ENCODE results near the gene WNT4. TPM values are rescaled to one million over a fixed set of nuclear protein-coding genes. Genes with fewer than 3 reads are reported as not detected.
"Not testable (repeated sequence)": the region's sequence is repeated elsewhere in the genome, so short reads cannot be mapped to it uniquely, and the experiment has no call there.

Gene WNT4
- total and polyA plus RNA-seq, 8 donors, result 0.69 to 17.6 (median 4.0) TPM

DNA sequence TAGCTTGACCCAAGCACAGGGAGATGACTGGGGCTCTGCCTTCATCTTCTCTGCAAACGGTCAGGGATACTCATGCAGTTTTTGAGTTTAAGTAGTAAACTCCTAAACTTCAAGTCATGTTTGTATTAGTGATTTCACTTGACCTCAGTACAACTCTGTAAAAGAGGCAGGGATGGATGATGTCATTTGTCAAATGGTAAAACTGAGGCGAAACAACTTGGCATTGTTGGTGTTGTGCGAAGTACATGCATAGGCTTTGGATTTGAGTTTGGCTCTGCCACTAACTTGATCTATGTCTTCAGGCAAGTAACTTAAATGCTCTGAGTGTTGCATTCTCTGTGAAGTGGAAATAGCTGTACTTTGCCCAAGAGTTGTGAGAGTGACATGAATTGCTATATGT lies 42.7 kb downstream of the WNT4 start:
- intact Hi-C loops (cut with DNase I), result no loop called here
- DNase-seq (no peak), ATAC-seq (no peak), FAIRE-seq (no peak)
- Histone ChIP-seq H3K4me1 (no peaks in the 10 kb centered on the region), H3K4me3 (no peak overlapping the region), H3K36me3 (peaks cover 0 to 21% (median 6%) of the 10 kb centered on the region in 3 donors), H3K9me3 (no peaks in the 10 kb centered on the region), H3K27me3 (no peaks in the 10 kb centered on the region), H3K27ac (no peak overlapping the region)
- TF ChIP-seq, protein P1, sequence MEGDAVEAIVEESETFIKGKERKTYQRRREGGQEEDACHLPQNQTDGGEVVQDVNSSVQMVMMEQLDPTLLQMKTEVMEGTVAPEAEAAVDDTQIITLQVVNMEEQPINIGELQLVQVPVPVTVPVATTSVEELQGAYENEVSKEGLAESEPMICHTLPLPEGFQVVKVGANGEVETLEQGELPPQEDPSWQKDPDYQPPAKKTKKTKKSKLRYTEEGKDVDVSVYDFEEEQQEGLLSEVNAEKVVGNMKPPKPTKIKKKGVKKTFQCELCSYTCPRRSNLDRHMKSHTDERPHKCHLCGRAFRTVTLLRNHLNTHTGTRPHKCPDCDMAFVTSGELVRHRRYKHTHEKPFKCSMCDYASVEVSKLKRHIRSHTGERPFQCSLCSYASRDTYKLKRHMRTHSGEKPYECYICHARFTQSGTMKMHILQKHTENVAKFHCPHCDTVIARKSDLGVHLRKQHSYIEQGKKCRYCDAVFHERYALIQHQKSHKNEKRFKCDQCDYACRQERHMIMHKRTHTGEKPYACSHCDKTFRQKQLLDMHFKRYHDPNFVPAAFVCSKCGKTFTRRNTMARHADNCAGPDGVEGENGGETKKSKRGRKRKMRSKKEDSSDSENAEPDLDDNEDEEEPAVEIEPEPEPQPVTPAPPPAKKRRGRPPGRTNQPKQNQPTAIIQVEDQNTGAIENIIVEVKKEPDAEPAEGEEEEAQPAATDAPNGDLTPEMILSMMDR (IDR thresholded peaks at IDR 0.05), result no peak
- WGBS, 2 donors, result 86 to 93% methylated on average over 3 of the region's 3 CpGs

DNA sequence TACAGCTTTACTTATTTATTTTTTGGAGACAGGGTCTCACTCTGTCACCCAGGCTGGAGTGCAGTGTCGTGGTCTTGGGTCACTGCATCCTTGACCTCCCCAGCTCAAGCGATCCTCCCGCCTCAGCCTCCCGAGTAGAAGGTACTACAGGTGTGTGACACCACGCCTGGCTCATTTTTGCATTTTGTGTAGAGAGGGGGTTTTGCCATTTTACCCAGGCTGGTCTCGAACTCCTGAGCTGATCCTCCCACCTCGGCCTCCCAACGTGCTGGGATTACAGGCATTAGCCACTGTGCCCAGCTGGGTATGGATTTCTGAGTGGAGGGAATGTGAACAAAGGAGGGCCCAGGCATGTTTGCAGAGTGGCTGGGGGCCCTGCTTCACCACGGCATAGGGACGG lies 44.1 kb downstream of the WNT4 start:
- no peak for DNase-seq
- Histone ChIP-seq H3K27ac (no peak overlapping the region), H3K4me1 (no peaks in the 10 kb centered on the region), H3K27me3 (no peaks in the 10 kb centered on the region), H3K36me3 (peaks cover 0 to 21% (median 6%) of the 10 kb centered on the region in 3 donors), H3K4me3 (no peak overlapping the region), H3K9me3 (no peaks in the 10 kb centered on the region)
- no peak for FAIRE-seq
- no peak for ATAC-seq
- 93 to 95% methylated on average over 10 of the region's 10 CpGs for WGBS, 2 donors
- intact Hi-C loops (cut with DNase I), result no loop called here
- TF ChIP-seq, protein P1 (IDR thresholded peaks at IDR 0.05), result no peak

DNA sequence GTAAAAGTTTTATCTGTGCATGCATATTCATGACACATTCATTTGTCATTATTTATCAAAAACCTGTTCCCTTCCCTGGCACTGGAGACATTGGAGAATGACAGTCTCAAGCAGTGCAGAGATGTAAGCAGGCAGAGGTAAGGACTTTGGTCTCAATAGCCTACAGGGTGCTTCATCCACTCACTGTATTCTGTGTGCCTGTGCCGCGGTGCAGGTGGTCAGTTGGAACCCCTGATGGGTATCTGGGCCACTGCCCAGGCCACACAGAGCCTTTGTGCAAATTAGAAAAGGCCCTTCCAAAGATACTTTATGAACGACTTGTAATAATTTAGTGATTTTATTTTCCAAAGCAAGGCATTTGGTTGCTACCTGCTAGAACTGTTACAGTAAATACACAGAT lies 46.4 kb downstream of the WNT4 start:
- Histone ChIP-seq H3K4me3 (no peak overlapping the region), H3K27ac (no peak overlapping the region), H3K36me3 (peaks cover 0 to 21% (median 6%) of the 10 kb centered on the region in 3 donors), H3K4me1 (no peaks in the 10 kb centered on the region), H3K9me3 (no peaks in the 10 kb centered on the region), H3K27me3 (no peaks in the 10 kb centered on the region)
- 72 to 81% methylated on average over 3 of the region's 3 CpGs for WGBS, 2 donors
- DNase-seq (no peak), ATAC-seq (no peak), FAIRE-seq (no peak)
- TF ChIP-seq, protein P1 (IDR thresholded peaks at IDR 0.05), result no peak
- intact Hi-C loops (cut with DNase I), result no loop called here

DNA sequence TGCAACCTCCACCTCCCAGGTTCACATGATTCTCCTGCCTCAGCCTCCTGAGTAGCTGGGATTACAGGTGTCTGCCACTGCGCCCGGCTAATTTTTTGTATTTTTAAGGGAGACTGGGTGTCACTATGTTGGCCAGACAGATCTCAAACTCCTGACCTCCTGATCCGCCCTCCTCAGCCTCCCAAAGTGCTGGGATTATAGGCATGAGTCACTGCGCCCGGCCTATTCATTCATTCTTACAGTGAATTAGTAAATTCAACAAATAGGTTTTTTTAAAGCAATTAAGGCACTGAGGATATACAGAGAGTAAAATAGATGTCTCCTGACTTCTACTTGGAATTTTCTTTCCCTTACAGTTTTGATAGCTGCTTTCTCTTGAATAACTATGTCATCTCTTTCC lies 46.9 kb downstream of the WNT4 start:
- TF ChIP-seq, protein P1 (IDR thresholded peaks at IDR 0.05), result no peak
- no peak overlapping the region for H3K27ac ChIP-seq
- FAIRE-seq, result no peak
- WGBS, 2 donors, result 94 to 97% methylated on average over 5 of the region's 5 CpGs
- no peak overlapping the region for H3K4me3 ChIP-seq
- intact Hi-C loops (cut with DNase I), result no loop called here
- no peaks in the 10 kb centered on the region for H3K9me3 ChIP-seq
- ATAC-seq, result no peak
- H3K36me3 ChIP-seq, result peaks cover 0 to 21% (median 6%) of the 10 kb centered on the region in 3 donors
- H3K27me3 ChIP-seq, result no peaks in the 10 kb centered on the region
- H3K4me1 ChIP-seq, result no peaks in the 10 kb centered on the region
- no peak for DNase-seq

DNA sequence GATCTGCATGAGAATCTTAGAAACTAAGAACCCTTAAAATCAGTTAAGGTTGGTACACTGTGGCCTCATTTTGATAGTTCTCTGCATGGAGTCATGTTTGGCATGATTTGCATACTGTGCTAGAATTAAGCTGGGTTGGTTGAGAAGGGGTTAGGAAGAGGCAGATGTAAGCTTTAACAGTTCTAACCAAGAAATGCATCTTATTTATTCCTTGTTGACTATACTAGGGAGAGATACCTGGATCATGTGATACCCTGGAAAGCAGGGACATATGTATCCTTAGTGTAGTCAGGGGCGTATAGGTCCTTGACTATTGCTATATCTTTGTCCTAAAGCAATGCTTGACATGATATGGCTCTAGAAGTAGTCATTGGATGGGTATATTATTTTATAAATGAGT lies 49.4 kb downstream of the WNT4 start:
- ATAC-seq (no peak), DNase-seq (no peak), FAIRE-seq (no peak)
- TF ChIP-seq, protein P1 (IDR thresholded peaks at IDR 0.05), result no peak
- Histone ChIP-seq H3K4me1 (peaks cover 10 to 17% (median 16%) of the 10 kb centered on the region in 3 donors), H3K9me3 (no peaks in the 10 kb centered on the region), H3K27ac (no peak overlapping the region), H3K27me3 (no peaks in the 10 kb centered on the region), H3K4me3 (no peak overlapping the region), H3K36me3 (peaks cover 0 to 21% (median 6%) of the 10 kb centered on the region in 3 donors)
- intact Hi-C loops (cut with DNase I), result no loop called here
- 83 to 93% methylated on average over 1 of the region's 1 CpG for WGBS, 2 donors

DNA sequence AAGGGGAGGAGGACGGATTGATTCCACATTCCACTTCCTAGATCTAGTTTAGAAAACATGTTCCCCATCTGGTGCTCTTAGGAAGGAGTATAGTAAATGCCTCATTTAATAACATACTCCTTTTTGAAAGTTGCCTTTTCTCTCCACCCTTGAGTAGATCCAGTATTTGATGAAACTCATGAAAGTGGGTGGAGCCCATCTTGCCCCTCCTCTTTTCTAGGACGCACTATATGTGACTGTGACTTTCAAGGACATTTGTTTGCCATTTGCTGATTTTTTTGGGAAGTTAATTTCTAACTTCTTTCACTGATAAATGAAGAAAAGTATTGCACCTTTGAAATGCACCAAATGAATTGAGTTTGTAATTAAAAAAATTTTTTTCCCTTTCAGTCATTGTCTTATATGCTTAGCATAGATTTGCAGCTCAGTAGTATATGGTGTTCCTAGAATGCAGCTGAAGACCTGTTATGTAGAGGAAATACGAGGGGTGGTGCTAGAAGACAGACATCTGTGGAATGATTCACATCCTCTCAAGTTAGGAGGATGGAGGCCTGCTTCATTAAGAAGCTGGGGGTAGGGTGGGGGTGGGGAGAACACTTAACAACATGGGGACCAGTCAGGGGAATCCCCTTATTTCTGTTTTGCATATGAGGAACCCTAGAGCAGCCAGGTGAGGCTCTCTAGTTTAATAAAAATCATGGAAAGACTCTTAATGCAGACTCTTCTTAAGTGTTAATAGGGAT lies 50.7 kb downstream of the WNT4 start:
- Histone ChIP-seq H3K36me3 (peaks cover 0 to 16% (median 0%) of the 10 kb centered on the region in 3 donors), H3K4me1 (peaks cover 16 to 26% (median 17%) of the 10 kb centered on the region in 3 donors)
- H3K9me3 ChIP-seq; H3K27ac ChIP-seq; DNase-seq; H3K27me3 ChIP-seq; H3K4me3 ChIP-seq; intact Hi-C loops (cut with DNase I); FAIRE-seq: not testable (repeated sequence)
- 71 to 74% methylated on average over 2 of the region's 3 CpGs for WGBS, 2 donors
- peak in 2 of 4 donors; percentile 13 to 21 for ATAC-seq
